DND-41 (cell line): ENCODE results near the gene MBLAC2.

Experiments
- ATAC-seq: fragments of 200-7000 bp; cut with Tn5 transposase; 3 replicates; pipeline ENCODE4 v1.9.1; 2021; ENCODE audit warnings: low read depth; ENCODE audit not compliant: insufficient read depth
- DNase-seq: peaks from one replicate; pipeline ENCODE4 v3.0.0-alpha.2; 2020
- H2AFZ ChIP-seq: 2 replicates; pipeline ENCODE4 v1.6.0; 2012; ENCODE audit warnings: low read depth, low read length
- H3K27ac ChIP-seq: 2 replicates; pipeline ENCODE4 v1.5.1; 2012; ENCODE audit warnings: low read length, inconsistent platforms
- H3K27me3 ChIP-seq: fragments of 200-600 bp; sonication (generic); 2 replicates; pipeline ENCODE4 v1.6.0; 2012; ENCODE audit warnings: low read length, mild to moderate bottlenecking, inconsistent platforms; ENCODE audit not compliant: insufficient read depth, poor library complexity
- H3K36me3 ChIP-seq: 2 replicates; pipeline ENCODE4 v1.5.1; 2012; ENCODE audit warnings: low read length, inconsistent platforms; ENCODE audit not compliant: insufficient read depth
- H3K4me1 ChIP-seq: 2 replicates; pipeline ENCODE4 v1.5.1; 2012; ENCODE audit warnings: mild to moderate bottlenecking, low read length; ENCODE audit not compliant: insufficient read depth
- H3K4me2 ChIP-seq: 2 replicates; pipeline ENCODE4 v1.6.0; 2012; ENCODE audit warnings: mild to moderate bottlenecking, moderate library complexity, low read length, inconsistent platforms; ENCODE audit not compliant: insufficient read depth
- H3K4me3 ChIP-seq, 2 experiments: fragments of 200-600 bp in 1 of 2; shearing (Covaris generic) in 1 of 2; 2 replicates each; pipeline ENCODE4 v1.5.1; 2012 to 2016; ENCODE audit warnings: inconsistent platforms in 2 of 2, low read length in 2 of 2, mild to moderate bottlenecking in 2 of 2, low read depth in 1 of 2, moderate library complexity in 1 of 2
- H3K79me2 ChIP-seq: 2 replicates; pipeline ENCODE4 v1.6.0; 2012; ENCODE audit warnings: low read length, inconsistent platforms; ENCODE audit not compliant: insufficient read depth
- H3K9ac ChIP-seq: 2 replicates; pipeline ENCODE4 v1.6.0; 2012; ENCODE audit warnings: low read depth, mild to moderate bottlenecking, inconsistent platforms, low read length, moderate library complexity
- H3K9me3 ChIP-seq: 2 replicates; pipeline ENCODE4 v1.5.1; 2012; ENCODE audit warnings: low read length, moderate library complexity, mild to moderate bottlenecking, inconsistent platforms; ENCODE audit not compliant: insufficient read depth, severe bottlenecking
- H4K20me1 ChIP-seq: 2 replicates; pipeline ENCODE4 v1.6.0; 2012; ENCODE audit warnings: low read length; ENCODE audit not compliant: insufficient read depth
- CTCF ChIP-seq: IDR thresholded peaks from 2 replicates; pipeline ENCODE4 v1.5.1; 2012; ENCODE audit warnings: borderline replicate concordance, low read length, moderate library complexity, mild to moderate bottlenecking; ENCODE audit not compliant: poor library complexity, severe bottlenecking; ENCODE audit errors: extremely low read depth
- EZH2 ChIP-seq: IDR thresholded peaks from 3 replicates; pipeline ENCODE4 v1.6.1; 2012; ENCODE audit warnings: borderline replicate concordance, low read depth, mild to moderate bottlenecking, moderate library complexity, low read length, inconsistent platforms; ENCODE audit not compliant: severe bottlenecking

The MBLAC2 gene

GRCh38 chr5:90484540-90484939, 10.0 kb upstream of the MBLAC2 start:
- Histone ChIP-seq H3K79me2 (no peaks in the 10 kb centered on the region), H3K9ac (no peak overlapping the region), H2AFZ (no peak overlapping the region), H3K36me3 (peaks cover 10% of the 10 kb centered on the region; the same call in 1 of the 2 replicates), H3K4me1 (no peaks in the 10 kb centered on the region), H3K4me2 (no peak overlapping the region), H3K9me3 (no peaks in the 10 kb centered on the region), H3K27me3 (no peaks in the 10 kb centered on the region), H3K4me3 (no peak overlapping the region), H4K20me1 (no peaks in the 10 kb centered on the region), H3K27ac (no peak overlapping the region)
- DNase-seq (no peak), ATAC-seq (no peak)
- TF ChIP-seq CTCF (no peak), EZH2 (no peak)

- H3K79me2 ChIP-seq: no peaks in the 10 kb centered on the region
- no peaks in the 10 kb centered on the region for H3K4me1 ChIP-seq
- TF ChIP-seq CTCF (no peak), EZH2 (no peak)
- H3K4me3 ChIP-seq: no peak overlapping the region
- peaks cover 10% of the 10 kb centered on the region; the same call in 1 of the 2 replicates for H3K36me3 ChIP-seq
- no peak overlapping the region for H3K4me2 ChIP-seq
- no peaks in the 10 kb centered on the region for H3K27me3 ChIP-seq
- no peak overlapping the region for H3K9ac ChIP-seq
- ATAC-seq (no peak), DNase-seq (no peak)
- H2AFZ ChIP-seq: no peak overlapping the region
- no peaks in the 10 kb centered on the region for H3K9me3 ChIP-seq
- no peak overlapping the region for H3K27ac ChIP-seq
- H4K20me1 ChIP-seq: no peaks in the 10 kb centered on the region
These were observed 8.6 kb upstream of the MBLAC2 start for GRCh38 chr5:90483206-90483605.

DNA sequence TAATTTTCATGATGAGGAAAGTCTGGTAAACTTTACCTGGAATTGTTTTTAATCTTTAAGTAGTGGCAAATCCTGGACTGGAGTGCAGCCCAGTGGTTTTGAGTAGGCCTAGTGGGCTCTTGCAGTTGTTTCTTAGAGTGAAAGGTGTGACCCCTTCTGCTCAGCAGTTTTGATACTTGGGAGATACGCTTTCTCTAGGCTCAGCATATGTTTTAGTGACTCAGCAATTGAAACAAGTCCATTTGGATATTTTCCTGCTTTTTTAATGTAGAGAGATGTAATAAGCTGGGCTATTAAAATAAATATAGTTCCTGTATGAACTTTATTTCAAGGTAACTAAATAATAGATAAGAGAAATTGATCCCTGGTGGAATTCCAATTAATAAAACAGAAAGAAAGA, 6.1 kb upstream of the MBLAC2 start:
- Histone ChIP-seq H4K20me1 (no peaks in the 10 kb centered on the region), H3K4me2 (no peak overlapping the region), H3K4me1 (peaks cover 24% of the 10 kb centered on the region), H3K4me3 (no peak overlapping the region), H3K36me3 (peaks cover 6% of the 10 kb centered on the region; the same call in 1 of the 2 replicates), H3K9me3 (no peaks in the 10 kb centered on the region), H3K27me3 (no peaks in the 10 kb centered on the region), H2AFZ (no peak overlapping the region), H3K9ac (no peak overlapping the region), H3K27ac (no peak overlapping the region), H3K79me2 (no peaks in the 10 kb centered on the region)
- no peak for DNase-seq
- TF ChIP-seq EZH2 (no peak), CTCF (no peak)
- no peak for ATAC-seq
